Heart left ventricle (tissue), 13 donors: ENCODE results near the gene CHD5.

Experiments
- CTCF ChIP-seq, 12 donors: fragments of 200-600 bp; sonication (generic) in 4 of 12; IDR thresholded peaks; one replicate each; pipeline versions ENCODE4 v1.5.0 to v1.8.0; 2018 to 2022; ENCODE audit warnings: antibody characterized with exemption in 12 of 12, mild to moderate bottlenecking in 5 of 12
- POLR2A ChIP-seq, 2 donors: fragments of 450-650 bp; IDR thresholded peaks; one replicate each; pipeline ENCODE4 v1.6.1; 2017; ENCODE audit warnings: antibody characterized with exemption in 2 of 2, mild to moderate bottlenecking in 2 of 2, moderate library complexity in 2 of 2
- donor health status: ischemic (EF 13 %, LVEDD 7.1; RV severe dilation, severe dysfunction).
- donor health status: DM: no; HTN: yes; CAD: no.
- donor health status: DM: no; HTN: no; CAD: no.
- donor health status: ischemic (EF 25% LVEDD 6.9; RV normal size, moderate dysfunction).
- donor health status: ischemic (EF 25% LVEDD 5.7; RV mildly dilated, moderate dysfunction).
- donor health status: ischemic (EF 35%, LVEDD 5.7; RV mildly dilated, moderate dysfunction).
- donor health status: nonischemic (EF 11% LVEDD 7.7; RV severe dilation, severe dysfunction).
- donor health status: DM: yes; HTN: yes; CAD: no.
- donor health status: PGD.
- donor health status: ischemic (EF 29% LVEDD 5.4; RV normal size, mild dysfunction).
- donor health status: nonischemic (EF 23%, LVEDD 6.1; RV moderate dilation, normal function).

GRCh38 chr1:6077506-6077905 is 102.6 kb downstream of the CHD5 start:
- TF ChIP-seq POLR2A (IDR thresholded peaks at IDR 0.05) (no peak), CTCF (IDR thresholded peaks at IDR 0.05) (no peak)
